ENCODE measurements around the gene MPC1L.

MPC1L gene

GRCh38 chrX:40632199-40632598 lies 9.0 kb downstream of the MPC1L start:
- no peak for DNase-seq

- DNase-seq = no peak
Measured at GRCh38 chrX:40637687-40638086, 14.5 kb downstream of the MPC1L start.

GRCh38 chrX:40644176-40644575 lies 20.9 kb downstream of the MPC1L start:
- peak; percentile 5 for DNase-seq

GRCh38 chrX:40644821-40645358 lies 21.7 kb downstream of the MPC1L start:
- peak; percentile 75 for DNase-seq

GRCh38 chrX:40646489-40647306 lies 23.5 kb downstream of the MPC1L start:
- peak; percentile 29 for DNase-seq

- DNase-seq = peak; percentile 88
Measured at GRCh38 chrX:40647307-40648197, 24.3 kb downstream of the MPC1L start, which contains the start of gene CXorf38. TSS of gene CXorf38 (minus strand) at chrX:40647561. CDS start at chrX:40647520, 41 bp downstream.

- peak; percentile 51 for DNase-seq
Measured at GRCh38 chrX:40651620-40652223, 28.5 kb downstream of the MPC1L start.

GRCh38 chrX:40652664-40653063 lies 29.4 kb downstream of the MPC1L start:
- no peak for DNase-seq

- DNase-seq = no peak
Measured at GRCh38 chrX:40653535-40653934, 30.3 kb downstream of the MPC1L start.

- DNase-seq = no peak
Measured at GRCh38 chrX:40660381-40660780, 37.2 kb downstream of the MPC1L start.

- no peak for DNase-seq
Measured at GRCh38 chrX:40661489-40661888, 38.3 kb downstream of the MPC1L start.

GRCh38 chrX:40663078-40663740 lies 40.0 kb downstream of the MPC1L start:
- DNase-seq = no peak

- peak; percentile 30 for DNase-seq
Measured at GRCh38 chrX:40663880-40664630, 40.8 kb downstream of the MPC1L start.

- DNase-seq = no peak
Measured at GRCh38 chrX:40671126-40671525, 47.9 kb downstream of the MPC1L start.
